Gastroesophageal sphincter (tissue), 4 donors: ENCODE data around the gene NCKAP5. TPM values are rescaled to one million over a fixed set of nuclear protein-coding genes. Genes with fewer than 3 reads are reported as not detected.

Experiments used
- ATAC-seq: fragments of 150-250 bp; one replicate; pipeline ENCODE4 v1.9.1; 2016; ENCODE audit warnings: mild to moderate bottlenecking, moderate library complexity
- H3K27ac ChIP-seq, 4 donors: fragments of 200-600 bp; sonication (generic) in 3 of 4; 1 replicate in 3 of 4; 2 replicates in 1 of 4; pipeline ENCODE4 v1.5.1; 2016 to 2019
- H3K27me3 ChIP-seq: fragments of 200-600 bp; sonication (generic); one replicate; pipeline ENCODE4 v1.5.1; 2019
- H3K36me3 ChIP-seq, 2 donors: fragments of 200-600 bp; sonication (generic); one replicate each; pipeline ENCODE4 v1.5.1; 2019; ENCODE audit warnings: control low read depth in 1 of 2
- H3K4me1 ChIP-seq, 3 donors: fragments of 200-600 bp; sonication (generic); 1 replicate in 2 of 3; 2 replicates in 1 of 3; pipeline ENCODE4 v1.5.1; 2016 to 2019; ENCODE audit warnings: control low read depth in 2 of 3
- H3K4me3 ChIP-seq, 2 donors: fragments of 200-600 bp; sonication (generic); one replicate each; pipeline ENCODE4 v1.5.1; 2019; ENCODE audit warnings: mild to moderate bottlenecking in 1 of 2, moderate library complexity in 1 of 2
- H3K9me3 ChIP-seq, 3 donors: fragments of 200-600 bp; sonication (generic); one replicate each; pipeline ENCODE4 v1.5.1; 2017 to 2019; ENCODE audit warnings: control low read depth in 2 of 3
- EP300 ChIP-seq: sonication (generic); formaldehyde crosslinking; IDR thresholded peaks from one replicate; pipeline ENCODE4 v1.6.1; 2017; ENCODE audit warnings: antibody characterized with exemption, mild to moderate bottlenecking
- POLR2A ChIP-seq, 2 donors: fragments of 450-650 bp; IDR thresholded peaks; one replicate each; pipeline ENCODE4 v1.6.1; 2017; ENCODE audit warnings: antibody characterized with exemption in 2 of 2, mild to moderate bottlenecking in 2 of 2, moderate library complexity in 1 of 2
- POLR2AphosphoS5 ChIP-seq: sonication (generic); formaldehyde crosslinking; IDR thresholded peaks from one replicate; pipeline ENCODE4 v1.6.1; 2017; ENCODE audit warnings: antibody characterized with exemption
- WGBS, 2 donors: methylation state at CpG; one replicate each; pipeline ENCODE4 v1.1.5; 2018; ENCODE audit warnings: low coverage in 1 of 2; 5-methylcytosine and 5-hydroxymethylcytosine counted together
- total RNA-seq, 4 donors: library from RNA; depleted of rRNA; stranded (reverse); fragments of >200 nt; gene quantifications; one replicate each; pipeline ENCODE4 v1.1.0, GENCODE V29; 2016
- TF ChIP-seq, protein P1 (sequence below), 4 experiments: fragments of 200-600 bp in 2 of 4; fragments of 450-650 bp in 2 of 4; sonication (generic) in 1 of 4; IDR thresholded peaks; one replicate each; pipeline ENCODE4 v1.5.1; 2017 to 2019; ENCODE audit warnings: antibody characterized with exemption in 4 of 4, mild to moderate bottlenecking in 2 of 4, moderate library complexity in 2 of 4

Gene NCKAP5
- total RNA-seq, 4 donors from 2014 or later, result 0.16 to 0.57 (median 0.33) TPM

DNA sequence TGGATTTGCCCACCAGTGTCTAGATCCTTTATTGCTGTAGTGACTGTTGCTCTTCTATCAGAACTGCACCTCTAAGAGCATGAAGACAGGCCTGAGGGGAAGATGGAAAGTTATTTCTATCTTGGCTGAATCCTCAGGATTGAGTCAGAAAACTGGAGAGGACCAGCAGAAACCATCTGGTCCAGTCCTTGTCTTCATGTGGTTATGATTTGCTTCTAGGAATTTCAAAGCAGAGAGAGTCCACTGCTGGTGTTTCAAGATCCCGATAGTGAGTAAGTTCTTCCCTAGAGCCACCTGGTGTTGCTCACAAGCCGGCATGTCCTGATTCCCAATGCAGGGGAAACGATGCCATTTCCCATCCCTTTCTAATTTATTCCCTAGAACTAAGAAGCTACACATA lies 84.2 kb downstream of the NCKAP5 start:
- no peak overlapping the region for H3K27ac ChIP-seq
- WGBS, 2 donors, result 50 to 59% methylated on average over 1 to 2 of the region's 3 CpGs
- peak; percentile 62 for ATAC-seq
- no peaks in the 10 kb centered on the region for H3K9me3 ChIP-seq
- H3K27me3 ChIP-seq, result no peaks in the 10 kb centered on the region
- H3K36me3 ChIP-seq, result no peaks in the 10 kb centered on the region
- no peak overlapping the region for H3K4me3 ChIP-seq
- no peak for TF ChIP-seq POLR2AphosphoS5
- TF ChIP-seq EP300, result no peak
- TF ChIP-seq, protein P1, sequence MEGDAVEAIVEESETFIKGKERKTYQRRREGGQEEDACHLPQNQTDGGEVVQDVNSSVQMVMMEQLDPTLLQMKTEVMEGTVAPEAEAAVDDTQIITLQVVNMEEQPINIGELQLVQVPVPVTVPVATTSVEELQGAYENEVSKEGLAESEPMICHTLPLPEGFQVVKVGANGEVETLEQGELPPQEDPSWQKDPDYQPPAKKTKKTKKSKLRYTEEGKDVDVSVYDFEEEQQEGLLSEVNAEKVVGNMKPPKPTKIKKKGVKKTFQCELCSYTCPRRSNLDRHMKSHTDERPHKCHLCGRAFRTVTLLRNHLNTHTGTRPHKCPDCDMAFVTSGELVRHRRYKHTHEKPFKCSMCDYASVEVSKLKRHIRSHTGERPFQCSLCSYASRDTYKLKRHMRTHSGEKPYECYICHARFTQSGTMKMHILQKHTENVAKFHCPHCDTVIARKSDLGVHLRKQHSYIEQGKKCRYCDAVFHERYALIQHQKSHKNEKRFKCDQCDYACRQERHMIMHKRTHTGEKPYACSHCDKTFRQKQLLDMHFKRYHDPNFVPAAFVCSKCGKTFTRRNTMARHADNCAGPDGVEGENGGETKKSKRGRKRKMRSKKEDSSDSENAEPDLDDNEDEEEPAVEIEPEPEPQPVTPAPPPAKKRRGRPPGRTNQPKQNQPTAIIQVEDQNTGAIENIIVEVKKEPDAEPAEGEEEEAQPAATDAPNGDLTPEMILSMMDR (IDR thresholded peaks at IDR 0.05), result no peak
- no peak for TF ChIP-seq POLR2A (IDR thresholded peaks at IDR 0.05)
- no peaks in the 10 kb centered on the region for H3K4me1 ChIP-seq

GRCh38 chr2:133483181-133483580 lies 85.1 kb downstream of the NCKAP5 start:
- no peak for ATAC-seq
- H3K36me3 ChIP-seq, result no peaks in the 10 kb centered on the region
- no peaks in the 10 kb centered on the region for H3K9me3 ChIP-seq
- no peak overlapping the region for H3K27ac ChIP-seq
- no peaks in the 10 kb centered on the region for H3K27me3 ChIP-seq
- no peaks in the 10 kb centered on the region for H3K4me1 ChIP-seq
- no peak for TF ChIP-seq EP300
- no peak for TF ChIP-seq POLR2A (IDR thresholded peaks at IDR 0.05)
- TF ChIP-seq, protein P1 (IDR thresholded peaks at IDR 0.05), result no peak
- no peak for TF ChIP-seq POLR2AphosphoS5
- no peak overlapping the region for H3K4me3 ChIP-seq

DNA sequence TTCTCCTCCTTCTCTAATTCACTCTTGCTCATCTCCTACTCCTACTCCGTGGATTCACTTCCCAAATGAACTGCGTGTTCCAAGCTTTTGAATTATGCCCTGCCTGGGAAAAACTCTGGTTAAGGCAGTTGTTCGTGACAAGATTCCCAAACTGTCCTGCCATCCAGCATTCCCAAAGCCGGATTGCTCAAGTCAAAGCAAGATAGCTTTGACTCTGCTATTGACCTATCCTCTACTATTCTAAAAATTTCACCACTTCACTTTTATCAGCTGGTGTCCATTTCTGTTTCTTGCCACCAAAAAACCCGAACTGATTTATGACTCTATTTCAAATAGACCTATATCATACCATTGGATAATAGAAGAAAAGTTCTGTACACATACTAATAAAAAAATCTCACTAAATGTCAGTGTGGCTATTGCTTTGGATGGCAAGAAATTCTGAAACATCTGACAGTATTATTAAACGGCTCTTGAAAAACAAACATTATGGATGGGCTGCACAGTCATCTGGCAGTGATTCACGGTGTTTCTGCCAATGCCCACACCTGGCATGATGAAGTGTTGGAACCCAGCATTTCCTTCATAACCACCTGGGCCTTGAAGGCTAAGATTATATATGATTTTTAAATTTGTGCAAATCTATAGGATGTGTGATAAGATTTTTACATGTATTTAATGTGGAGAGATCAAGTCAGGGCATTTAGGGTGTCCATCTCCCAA lies 87.4 kb downstream of the NCKAP5 start:
- Histone ChIP-seq H3K27me3 (no peaks in the 10 kb centered on the region), H3K27ac (no peak overlapping the region), H3K4me3 (no peak overlapping the region), H3K9me3 (no peaks in the 10 kb centered on the region), H3K36me3 (no peaks in the 10 kb centered on the region), H3K4me1 (no peaks in the 10 kb centered on the region)
- TF ChIP-seq EP300 (no peak), POLR2A (IDR thresholded peaks at IDR 0.05) (no peak), POLR2AphosphoS5 (no peak)
- TF ChIP-seq, protein P1 (IDR thresholded peaks at IDR 0.05), result no peak
- WGBS, 2 donors, result 81 to 82% methylated on average over 7 of the region's 7 CpGs
- ATAC-seq, result no peak

DNA sequence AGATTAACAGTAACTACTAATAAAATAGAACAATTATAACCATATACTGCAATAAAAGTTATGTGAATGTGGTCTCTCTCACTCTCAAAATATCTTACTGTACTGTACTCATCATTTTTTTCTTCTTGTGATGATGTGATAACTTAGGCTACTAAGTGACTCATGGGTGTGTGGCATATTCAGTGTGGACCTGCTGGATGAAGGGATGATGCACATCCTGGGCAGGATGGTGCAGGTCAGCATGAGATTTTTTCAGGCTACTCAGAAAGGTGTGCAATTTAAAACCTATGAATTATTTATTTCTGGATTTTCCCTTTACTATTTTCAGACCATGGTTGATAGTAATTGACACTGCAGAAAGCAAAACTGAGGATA lies 90.7 kb downstream of the NCKAP5 start:
- ATAC-seq, result no peak
- no peak overlapping the region for H3K4me3 ChIP-seq
- H3K36me3 ChIP-seq, result no peaks in the 10 kb centered on the region
- H3K4me1 ChIP-seq, result no peaks in the 10 kb centered on the region
- H3K9me3 ChIP-seq, result no peaks in the 10 kb centered on the region
- no peaks in the 10 kb centered on the region for H3K27me3 ChIP-seq
- H3K27ac ChIP-seq, result no peak overlapping the region
- no peak for TF ChIP-seq POLR2A (IDR thresholded peaks at IDR 0.05)
- TF ChIP-seq EP300, result no peak

DNA sequence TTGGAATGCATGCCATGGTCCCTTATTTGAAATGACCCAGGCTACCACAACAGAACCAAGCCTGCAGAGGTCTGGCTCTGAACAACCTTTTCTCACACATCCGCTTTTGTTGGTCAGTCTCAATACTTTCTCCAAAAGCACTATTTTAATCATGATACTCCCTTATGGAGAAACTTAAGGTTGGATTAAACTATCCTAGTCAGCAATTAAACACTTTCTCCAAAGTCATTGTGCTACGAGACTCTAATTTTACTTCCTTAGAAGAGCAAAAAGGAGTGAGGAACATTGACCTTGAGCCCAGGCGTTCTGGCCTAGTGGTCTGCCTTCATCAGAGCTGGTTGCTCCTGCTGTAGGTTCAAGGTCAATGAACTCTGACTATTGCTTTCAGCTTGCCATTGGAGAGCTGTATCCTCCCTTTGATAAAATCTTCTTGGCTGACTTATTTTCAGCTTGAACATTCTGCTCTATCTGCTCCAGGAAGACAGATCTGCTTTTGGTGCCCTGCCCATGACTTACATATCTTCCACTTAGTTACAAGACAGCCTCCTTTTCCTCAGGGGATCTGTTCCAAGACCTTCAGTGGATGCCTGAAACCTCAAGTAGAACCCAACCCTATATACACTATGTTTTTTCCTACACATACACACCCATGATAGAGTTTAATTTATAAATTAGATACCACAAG lies 91.2 kb downstream of the NCKAP5 start:
- no peak for ATAC-seq
- Histone ChIP-seq H3K27ac (no peak overlapping the region), H3K27me3 (no peaks in the 10 kb centered on the region), H3K9me3 (no peaks in the 10 kb centered on the region), H3K4me3 (no peak overlapping the region), H3K4me1 (no peaks in the 10 kb centered on the region), H3K36me3 (no peaks in the 10 kb centered on the region)
- TF ChIP-seq, protein P1 (IDR thresholded peaks at IDR 0.05), result no peak
- 77 to 80% methylated on average over 3 of the region's 3 CpGs for WGBS, 2 donors
